SHP77 treated with DMSO at 0.1 percent for 48 hours (cell line): ENCODE measurements around the gene CDH15.
A peak's percentile ranks its signal among the peaks of the same experiment; 100 is the strongest.

Experiments
- DNase-seq: peaks from one replicate; lab custom pipeline; 2025; lab: John Stamatoyannopoulos, UW

CDH15 gene, protein sequence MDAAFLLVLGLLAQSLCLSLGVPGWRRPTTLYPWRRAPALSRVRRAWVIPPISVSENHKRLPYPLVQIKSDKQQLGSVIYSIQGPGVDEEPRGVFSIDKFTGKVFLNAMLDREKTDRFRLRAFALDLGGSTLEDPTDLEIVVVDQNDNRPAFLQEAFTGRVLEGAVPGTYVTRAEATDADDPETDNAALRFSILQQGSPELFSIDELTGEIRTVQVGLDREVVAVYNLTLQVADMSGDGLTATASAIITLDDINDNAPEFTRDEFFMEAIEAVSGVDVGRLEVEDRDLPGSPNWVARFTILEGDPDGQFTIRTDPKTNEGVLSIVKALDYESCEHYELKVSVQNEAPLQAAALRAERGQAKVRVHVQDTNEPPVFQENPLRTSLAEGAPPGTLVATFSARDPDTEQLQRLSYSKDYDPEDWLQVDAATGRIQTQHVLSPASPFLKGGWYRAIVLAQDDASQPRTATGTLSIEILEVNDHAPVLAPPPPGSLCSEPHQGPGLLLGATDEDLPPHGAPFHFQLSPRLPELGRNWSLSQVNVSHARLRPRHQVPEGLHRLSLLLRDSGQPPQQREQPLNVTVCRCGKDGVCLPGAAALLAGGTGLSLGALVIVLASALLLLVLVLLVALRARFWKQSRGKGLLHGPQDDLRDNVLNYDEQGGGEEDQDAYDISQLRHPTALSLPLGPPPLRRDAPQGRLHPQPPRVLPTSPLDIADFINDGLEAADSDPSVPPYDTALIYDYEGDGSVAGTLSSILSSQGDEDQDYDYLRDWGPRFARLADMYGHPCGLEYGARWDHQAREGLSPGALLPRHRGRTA

GRCh38 chr16:89171216-89172170 is at the start of gene CDH15:
Gene CDH15, plus strand, starts transcription at chr16:89171748. Its CDS starts 84 bp downstream, at chr16:89171832.
- DNase-seq: peak; percentile 83

GRCh38 chr16:89122322-89122851 is 49.2 kb upstream of the CDH15 start:
- DNase-seq: peak; percentile 32

DNA sequence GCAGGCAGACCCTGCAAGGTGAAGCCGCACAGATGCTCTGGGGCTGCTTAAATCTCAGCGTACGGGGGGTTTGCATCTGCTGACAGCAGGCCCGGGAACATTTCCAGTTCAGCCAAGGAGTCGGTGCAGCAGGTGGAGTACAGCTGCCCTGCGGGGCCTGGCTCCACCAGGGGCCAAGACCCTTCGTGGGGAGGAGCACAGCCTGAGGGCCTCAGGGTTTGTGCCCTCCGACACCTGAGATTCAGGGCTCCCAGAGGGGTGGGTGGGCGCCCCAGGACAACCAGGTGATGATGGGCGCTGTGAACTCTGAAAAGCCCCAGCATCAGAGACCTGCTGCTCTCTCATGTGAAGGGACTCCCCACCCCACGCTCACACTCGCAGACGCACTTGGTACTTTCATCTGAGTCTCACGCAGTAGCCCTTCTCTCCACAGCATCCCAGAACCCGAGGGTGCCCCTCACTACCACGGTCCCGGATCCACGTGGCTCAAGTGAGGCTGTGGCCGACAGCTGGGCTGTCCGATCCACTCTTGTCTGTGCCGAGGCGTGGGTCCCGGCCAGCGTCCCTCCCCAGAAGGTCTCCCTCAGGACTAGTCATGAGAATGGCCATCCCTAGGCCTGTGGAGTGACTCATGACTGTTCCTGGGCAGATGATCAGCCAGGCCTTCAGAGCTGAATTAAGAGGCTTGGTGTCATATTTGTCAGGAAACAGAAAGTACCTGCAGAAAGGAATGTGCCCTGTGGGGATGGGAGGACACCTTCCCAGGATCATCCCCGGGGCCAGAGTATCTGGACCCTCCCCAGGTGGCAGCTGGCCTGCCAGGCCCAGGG is 48.3 kb upstream of the CDH15 start:
- no peak for DNase-seq

DNA sequence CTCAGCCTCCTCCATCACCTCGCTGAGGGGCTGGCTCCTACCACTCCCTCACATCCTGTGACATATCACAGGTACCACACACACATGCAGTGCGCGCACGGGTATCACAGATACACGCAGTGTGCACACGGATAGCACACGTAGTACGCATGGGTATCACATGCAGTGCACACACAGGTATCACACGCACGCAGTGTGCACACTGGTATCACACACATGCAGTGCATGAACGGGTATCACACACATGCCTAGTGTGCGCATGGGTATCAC is 47.8 kb upstream of the CDH15 start:
- no peak for DNase-seq

DNA sequence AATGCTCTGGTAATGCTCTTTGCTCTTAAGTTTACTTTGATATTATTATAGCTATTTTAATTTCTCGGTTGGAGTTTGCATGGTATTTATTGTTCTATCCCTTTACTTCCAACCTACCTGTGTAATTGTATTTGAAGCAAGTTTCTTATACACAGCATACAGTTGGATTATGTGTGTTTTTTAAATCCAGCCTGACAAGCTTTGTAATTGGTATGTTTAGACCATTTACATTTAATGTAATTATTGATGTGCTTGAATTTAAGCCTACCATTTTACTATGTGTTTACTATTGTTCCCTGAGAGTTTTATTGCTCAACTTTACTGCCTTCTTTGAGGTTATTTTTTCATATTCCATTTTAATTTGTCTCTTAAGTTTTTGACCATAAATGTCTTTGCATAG is 42.2 kb upstream of the CDH15 start:
- DNase-seq: no peak

DNA sequence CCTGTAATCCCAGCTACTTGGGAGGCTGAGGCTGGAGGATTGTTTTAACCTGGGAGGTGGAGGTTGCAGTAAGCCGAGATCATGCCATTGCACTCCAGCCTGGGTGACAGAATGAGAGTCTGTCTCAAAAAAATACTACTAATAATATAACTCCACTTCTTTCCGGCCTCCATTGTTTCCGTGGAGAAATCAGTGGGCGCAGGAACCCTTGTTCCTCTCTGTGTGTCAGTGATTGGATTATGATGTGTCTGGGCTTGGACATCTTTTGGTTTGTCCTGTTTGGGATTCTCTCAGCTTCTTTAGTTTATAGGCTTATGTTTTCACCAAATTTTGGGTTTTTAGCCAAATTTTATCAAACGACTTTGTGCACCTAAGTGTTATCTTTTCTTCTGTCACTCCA is 41.1 kb upstream of the CDH15 start:
- DNase-seq: no peak

DNA sequence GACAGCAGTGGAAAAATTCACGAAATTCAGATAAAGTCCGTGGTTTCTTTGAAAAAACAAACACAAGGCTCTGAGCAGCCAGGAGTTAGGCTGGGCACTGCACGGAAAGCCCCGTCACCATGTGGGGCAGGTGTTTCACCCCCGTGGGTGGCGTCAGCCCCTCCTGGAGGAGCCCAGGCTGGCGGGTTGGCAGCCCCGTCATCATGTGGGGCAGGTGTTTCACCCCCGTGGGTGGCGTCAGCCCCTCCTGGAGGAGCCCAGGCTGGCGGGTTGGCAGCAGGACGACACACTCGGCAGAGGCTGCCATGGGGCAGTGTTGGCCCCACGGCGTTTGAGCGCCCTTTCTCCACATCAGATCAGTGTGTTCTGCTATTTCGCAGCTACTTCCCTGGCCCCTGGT is 39.8 kb upstream of the CDH15 start:
- no peak for DNase-seq

DNA sequence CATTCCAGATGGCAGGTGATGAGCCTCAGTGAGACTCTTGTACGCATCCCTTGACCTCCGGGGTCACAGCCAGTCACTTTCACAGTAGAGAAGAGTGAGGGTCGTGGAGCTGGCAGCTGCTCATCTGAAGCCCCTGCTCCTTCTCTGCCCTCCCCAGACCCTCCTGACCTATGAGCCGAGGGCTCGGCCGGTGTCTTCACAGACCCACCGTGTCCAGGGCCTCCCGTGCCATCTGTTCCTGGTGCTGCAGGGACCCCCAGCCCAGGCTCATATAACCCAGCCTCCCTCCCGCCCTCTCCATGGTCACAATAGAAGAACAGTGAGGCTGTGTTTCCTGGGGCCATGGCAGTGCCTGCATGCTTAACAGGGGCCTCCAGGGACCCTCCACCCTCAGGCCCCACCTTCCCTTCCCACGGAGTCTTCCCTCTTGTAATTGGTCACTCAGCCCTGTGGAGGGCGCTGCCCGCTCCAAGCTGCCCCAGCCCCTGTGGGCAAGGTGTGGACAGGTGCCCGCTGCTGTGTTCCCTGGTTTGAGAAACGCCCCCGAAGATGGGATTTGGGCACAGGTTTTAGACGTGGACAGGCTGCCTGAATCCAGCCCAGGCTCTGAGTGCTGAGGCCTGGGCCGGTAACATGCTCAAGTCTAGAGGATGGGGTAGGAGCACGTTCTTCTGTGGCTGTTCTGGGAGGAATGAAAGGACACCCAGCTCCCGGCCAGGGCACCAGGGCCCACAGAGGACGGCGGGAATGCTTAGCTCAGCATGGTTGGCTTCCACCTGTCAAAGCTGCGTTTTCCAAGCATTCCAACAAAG is 39.1 kb upstream of the CDH15 start:
- no peak for DNase-seq

- DNase-seq: no peak
These were observed 38.0 kb upstream of the CDH15 start for GRCh38 chr16:89133457-89134127.

GRCh38 chr16:89134269-89134668 is 37.3 kb upstream of the CDH15 start:
- DNase-seq: no peak

- no peak for DNase-seq
These were observed 36.4 kb upstream of the CDH15 start for GRCh38 chr16:89135166-89135565.

- no peak for DNase-seq
These were observed 35.4 kb upstream of the CDH15 start for GRCh38 chr16:89135971-89136765.

- DNase-seq: no peak
These were observed 34.6 kb upstream of the CDH15 start for GRCh38 chr16:89136931-89137330.

- no peak for DNase-seq
These were observed 33.7 kb upstream of the CDH15 start for GRCh38 chr16:89137666-89138512.

DNA sequence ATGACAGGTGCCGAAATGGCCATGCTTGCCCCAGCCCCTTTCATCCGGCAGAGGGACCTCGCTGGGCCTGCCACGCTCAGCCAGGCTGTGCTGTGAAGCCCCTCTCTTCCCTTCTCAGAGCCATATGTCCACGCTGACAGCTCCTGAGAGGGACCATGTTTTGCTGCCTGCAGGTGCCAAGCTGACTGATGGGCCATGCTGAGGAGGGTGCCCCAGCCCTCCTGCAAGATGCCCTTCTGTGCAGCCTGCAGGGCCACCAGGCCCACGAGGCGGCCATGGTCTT is 33.1 kb upstream of the CDH15 start:
- no peak for DNase-seq

GRCh38 chr16:89138843-89139520 is 32.6 kb upstream of the CDH15 start:
- no peak for DNase-seq

GRCh38 chr16:89139907-89140361 is 31.6 kb upstream of the CDH15 start:
- no peak for DNase-seq

DNA sequence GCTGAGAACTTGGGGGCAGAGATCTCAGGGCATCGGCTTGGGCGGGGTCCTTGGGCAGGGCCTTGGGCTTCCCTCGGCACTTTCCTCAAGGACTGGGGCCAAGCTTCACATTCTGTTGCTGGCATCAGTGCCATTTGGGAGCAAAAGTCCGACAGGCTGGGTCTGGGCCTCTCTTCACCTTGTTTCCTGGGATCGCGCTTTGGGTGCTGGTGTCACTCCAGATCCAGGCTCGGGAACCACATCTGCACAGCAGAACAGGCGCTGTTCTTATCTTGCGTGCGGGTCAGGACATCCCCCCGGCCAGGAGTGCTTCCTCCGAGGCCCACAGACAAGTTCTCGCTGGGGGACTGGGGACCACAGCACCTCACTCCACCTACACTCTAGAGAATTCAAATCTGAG is 31.1 kb upstream of the CDH15 start:
- DNase-seq: no peak
